ENCODE data around the gene CAPZA2.

The CAPZA2 gene

DNA sequence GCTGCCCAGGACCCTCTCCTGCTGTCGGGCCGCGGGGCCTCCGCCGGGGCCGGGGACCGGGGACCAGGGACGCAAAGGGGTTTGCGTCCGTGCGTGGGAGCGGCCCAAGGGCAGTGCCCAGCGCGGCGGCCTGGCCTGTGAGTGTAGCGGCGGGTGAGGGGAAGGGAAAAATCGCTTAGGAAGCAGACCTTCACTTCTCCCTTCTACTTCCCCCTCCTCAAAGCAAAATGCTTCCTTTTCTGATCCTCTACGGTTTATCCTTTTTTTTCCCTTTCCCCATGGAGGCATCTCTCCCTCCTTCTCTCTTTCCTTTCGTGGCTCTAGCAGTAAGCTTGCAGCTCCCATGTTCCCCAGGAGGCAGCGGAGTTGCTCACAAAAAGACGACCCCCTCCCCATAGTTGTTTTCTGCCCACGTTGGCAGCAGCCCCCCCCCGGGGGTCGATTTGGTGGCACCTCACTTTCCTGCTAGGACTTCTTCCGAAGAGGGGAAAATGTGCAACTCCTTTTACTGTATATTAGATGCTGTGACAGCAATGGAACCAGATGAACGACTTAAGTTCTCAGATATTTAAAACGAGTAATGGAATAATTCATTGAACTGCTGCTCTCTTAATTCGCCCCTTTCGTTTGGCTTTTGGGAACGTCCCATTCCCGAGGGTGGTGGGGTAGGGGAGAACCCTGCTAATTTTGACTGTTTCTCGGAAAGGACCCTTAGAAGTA, 724 bp downstream of the CAPZA2 start:
- no peak for DNase-seq (ENCODE audit: low read depth, low spot score)

DNA sequence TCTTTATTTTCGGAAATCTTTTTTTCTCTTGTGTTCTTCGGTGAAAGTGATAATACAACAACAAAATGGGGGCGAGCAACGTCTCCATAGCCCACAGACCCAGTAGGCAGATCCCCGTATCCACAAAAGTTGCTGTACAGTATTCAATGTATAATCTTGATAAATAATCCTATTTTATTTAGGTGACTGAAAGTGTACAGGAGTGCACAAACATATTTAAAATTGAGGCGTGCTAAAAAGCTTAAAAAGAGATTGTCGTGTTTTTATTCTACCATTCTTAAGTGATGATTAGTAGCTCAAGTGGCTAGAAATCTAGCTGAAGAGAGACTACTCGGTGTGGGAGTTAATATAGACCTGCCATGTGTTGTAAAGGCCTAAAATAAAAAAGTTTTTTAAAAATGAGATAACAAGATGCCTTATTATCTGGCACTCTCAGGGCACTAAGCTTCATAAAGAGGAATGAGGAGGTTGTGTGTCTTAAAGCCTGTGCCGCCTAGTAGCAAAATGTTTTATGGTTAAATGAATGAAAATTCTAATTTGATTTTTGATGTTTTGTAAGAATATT, 1.6 kb downstream of the CAPZA2 start:
- no peak for DNase-seq (ENCODE audit: low read depth, low spot score)

DNA sequence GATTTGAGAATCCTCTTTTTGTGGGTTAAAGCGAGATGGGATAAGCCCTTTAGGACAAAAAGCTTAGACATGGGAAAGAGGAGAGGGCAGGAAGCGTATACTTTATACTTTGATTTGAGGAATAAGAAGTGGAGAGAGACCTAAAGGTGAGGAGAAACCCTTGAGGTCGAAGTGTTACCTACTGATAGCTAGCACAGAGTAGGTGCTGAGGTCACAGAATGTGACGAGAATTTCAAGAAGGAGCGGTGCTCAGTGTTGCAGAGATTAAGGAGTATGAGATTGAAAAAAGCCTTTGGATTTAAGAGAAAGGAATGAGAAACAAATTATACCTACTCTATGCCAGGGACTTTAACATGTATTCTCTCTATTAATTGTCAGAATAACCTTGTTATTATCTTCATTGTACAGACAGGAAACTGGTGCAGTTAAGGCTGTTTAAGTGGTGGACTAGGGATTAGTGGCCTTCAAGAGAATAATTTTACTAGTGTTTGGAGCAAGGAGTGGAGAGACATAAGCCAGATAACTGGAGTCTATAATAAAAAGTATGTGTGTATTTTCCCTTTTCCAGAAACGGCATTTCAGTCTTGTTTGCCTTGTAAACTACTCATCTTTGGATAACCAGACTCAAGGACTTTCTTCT, 8.8 kb downstream of the CAPZA2 start:
- no peak for DNase-seq (ENCODE audit: low read depth, low spot score)

DNA sequence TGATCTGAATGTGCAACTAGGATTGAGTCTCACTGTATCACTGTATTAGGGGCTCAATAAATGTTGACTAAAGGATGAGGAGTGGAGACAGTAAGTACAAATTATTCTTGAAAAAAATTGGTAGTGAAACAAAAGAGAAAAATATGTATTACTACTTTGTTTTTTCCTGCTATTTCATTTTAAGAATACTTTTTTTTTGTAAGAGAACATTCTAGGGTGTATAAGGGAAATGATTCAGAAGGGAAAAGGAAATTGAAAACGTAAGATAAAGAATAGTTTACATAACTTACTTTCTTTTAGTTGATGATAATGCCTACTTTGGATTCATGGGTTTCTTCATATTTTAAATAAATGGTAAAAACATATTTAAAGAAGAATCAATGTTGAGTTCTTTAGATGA, 9.6 kb downstream of the CAPZA2 start:
- DNase-seq (ENCODE audit: low read depth, low spot score) = no peak

DNA sequence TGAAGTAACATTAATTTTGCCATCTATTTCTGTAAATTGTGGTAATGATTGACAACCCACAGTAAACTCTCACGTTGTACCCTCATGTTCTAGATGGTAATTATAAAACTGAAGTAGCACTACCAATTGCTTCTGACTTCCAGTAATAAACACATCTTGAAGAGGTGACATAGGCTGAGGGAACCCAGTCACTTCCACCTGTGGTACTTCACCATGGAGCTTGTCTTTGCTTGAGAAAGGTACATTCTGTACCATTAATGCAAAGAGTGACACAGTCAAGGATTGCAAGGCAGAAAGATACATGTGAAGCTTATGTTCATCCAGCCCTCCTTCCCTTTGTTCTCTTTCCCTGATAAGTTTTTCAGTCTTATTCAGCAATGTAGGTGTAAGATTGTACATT, 11.2 kb downstream of the CAPZA2 start:
- DNase-seq (ENCODE audit: low read depth, low spot score) = no peak

DNA sequence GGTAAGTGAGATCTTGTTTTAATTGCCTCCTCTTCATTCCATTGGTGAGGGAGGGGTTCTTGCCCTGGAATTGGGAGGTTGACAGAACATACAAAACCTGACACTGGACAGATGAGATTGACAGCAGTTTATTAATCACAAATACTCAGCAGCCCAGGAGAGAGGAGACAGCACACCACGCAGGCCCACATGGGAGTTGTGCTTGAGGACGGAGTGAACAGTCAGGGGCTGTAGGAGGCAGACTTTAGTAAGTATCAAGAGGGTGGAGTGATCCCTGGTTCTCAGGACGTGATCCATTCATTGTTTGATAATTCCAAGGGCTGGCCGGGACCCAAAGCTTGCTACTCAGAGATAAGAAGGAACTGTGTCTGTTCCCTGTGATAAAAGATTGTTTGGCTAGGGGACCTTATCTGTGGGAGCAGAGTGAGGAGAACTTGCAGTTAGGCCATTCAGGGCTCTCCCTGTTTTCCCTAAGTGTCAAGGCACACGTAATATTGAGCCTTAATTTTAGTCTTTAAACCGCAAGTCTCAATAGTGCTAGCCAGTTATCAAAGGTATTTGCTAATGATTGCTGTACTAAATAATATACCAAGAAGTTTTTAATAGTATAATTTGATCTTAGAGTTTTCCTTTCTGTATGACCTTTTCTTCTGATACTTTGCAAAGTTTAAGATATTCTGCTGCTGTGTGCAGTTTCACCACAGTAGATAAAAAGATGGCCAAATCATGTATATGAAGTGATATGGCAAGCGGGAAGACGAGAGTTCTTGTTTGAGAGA, 14.5 kb downstream of the CAPZA2 start:
- DNase-seq (ENCODE audit: low read depth, low spot score) = no peak

DNA sequence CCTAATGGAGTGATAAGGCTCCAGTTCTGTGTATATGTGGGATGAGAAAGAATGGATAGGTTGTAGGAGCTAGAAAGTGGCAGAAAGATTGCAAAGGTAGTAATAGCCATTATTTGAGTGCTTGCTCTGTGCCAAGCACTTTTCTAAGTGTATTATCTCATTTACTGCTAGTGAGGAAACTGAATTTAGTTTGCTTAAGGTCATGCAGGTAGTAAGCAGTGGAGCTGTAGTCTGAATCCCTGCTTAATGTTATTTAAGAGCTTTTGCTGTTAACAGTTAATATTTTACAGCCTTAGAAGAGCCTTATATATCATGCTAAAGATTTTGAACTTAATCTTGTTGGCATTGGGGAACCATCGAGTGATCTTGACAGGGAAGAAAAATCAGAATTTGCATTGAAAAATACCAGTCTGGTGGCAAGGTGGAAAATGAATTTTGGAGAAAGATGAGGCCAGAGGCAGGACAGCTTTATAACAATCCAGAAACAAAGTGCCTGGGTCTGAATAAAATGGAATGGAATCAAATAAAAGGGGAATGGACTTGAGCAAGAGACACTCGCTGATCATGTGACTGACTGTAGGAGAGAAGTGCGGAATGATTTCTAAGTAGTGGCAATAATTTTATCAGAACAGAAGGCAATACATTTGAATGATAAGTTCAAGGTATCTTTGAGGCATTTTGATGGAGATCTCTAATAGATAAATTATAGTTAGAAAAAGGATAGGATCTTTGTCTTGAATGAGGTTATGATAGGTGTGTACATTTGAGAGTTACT, 15.2 kb downstream of the CAPZA2 start:
- DNase-seq (ENCODE audit: low read depth, low spot score) = no peak

DNA sequence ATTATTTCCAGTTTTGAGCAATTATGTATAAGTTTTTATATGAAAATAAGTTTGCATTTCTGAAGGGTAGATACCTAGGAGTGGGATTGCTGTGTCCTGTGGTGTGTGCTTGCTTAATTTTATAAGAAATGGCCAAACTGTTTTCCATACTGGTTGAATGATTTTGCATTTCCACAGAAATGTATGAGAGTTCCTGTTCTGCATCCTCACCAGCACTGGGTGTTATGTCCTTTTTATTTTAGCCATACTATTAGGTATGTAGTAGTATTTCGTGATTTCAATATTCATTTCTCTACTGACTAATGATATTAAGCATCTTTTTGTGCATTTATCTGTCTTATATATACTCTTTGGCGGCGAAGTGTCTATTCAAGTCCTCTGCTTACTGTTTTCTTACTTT, 22.3 kb downstream of the CAPZA2 start:
- no peak for DNase-seq (ENCODE audit: low read depth, low spot score)

DNA sequence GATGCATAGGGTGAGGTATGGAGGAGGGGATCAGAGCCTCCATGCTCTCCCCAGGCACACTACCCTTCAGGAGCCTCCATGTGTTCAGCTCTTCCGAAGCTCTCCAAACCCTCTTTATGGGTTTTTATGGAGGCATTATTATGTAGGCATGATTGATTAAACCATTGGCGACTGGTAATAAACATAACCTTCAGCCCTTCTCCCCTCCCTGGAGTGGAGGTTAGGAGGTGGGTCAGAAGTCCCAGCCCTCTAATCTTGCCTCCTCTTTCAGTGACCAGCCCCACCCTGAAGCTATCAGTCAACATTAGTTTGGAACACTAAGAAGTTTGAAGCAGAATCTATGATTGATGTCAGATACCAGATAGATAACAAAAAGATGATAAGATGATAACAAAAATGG, 23.3 kb downstream of the CAPZA2 start:
- DNase-seq (ENCODE audit: low read depth, low spot score) = no peak

DNA sequence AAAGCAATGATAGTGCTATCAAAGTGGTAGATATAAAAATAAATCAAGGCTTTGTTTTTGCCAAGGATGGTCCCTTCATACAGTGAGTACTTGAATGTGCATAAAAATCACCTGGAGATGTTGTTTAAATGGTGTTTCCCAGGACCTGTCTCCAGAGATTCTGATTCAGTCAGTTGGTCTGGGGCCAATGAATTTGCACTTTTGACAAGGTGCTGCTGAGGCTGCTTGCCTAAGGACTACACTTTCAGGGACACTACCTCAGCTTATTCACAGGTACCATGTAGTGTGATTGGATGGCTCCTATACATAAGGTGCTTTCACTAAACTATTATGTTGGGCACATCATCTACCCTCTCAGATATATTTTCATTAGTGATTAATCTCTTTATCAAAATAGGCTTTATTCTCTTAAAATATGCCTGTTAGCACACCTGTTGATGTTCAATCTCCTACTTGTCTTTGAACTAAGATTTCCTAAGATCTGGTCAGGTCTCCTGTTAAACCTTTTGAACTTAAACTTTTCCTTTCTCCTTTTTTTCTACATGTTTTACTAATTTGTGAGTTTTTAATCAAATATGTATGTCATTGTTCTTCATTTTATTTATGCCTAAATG, 24.3 kb downstream of the CAPZA2 start:
- DNase-seq (ENCODE audit: low read depth, low spot score) = no peak

DNA sequence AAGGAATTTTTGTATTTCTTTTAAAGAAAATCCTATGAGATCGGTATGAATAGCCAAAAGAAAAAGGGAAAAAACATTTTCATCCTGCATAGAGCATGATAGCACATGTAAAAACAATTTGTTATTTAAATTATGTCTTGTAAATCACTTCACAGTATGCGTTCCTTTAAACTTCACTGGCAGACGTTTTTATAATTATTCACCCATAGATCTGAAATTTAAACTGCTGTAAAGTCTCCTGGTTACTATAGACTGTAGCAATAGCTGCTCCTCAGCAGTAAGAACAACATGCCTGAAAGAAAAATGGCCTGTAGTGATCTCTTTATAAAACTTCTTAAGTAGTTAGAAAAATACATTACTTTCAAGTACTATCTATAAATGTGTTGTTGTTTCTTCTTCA, 26.5 kb downstream of the CAPZA2 start:
- DNase-seq (ENCODE audit: low read depth, low spot score) = no peak

DNA sequence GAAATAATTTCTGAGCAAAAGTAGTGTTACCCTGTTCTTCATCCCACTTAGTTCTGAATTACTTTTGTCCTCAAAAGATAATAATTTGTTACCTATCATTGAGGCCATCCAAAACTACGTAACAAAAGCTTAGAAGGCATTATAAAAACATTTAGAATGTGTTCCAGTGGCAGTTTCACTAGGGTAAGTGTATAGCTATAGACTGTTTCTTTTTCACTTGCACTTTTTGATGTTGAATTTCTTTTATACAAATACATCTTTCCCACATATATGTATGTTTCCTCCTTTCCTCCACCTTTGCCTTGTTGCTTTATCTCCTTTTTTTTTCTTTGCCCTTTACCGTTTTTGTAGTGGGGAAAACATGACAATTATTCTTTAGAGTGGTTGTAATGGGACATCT, 33.5 kb downstream of the CAPZA2 start:
- DNase-seq (ENCODE audit: low read depth, low spot score) = no peak

DNA sequence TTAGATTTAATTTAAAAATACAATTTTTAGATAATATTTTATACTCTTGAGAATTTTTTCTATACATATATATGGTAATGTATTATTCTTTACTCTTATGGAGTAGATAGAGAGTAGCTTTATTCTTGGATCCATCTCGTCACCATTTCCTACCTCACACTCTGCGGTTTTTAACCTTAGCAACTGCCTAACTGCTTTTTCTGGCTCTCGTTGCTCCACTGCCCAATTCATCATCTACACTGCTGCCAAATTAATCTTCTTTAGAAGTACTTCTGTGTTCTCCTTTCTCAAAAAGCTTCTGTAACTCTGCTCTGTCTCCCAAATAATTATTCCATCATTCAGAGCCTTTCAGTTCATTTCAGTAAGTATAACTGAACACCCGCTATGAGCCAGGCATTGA, 35.3 kb downstream of the CAPZA2 start:
- no peak for DNase-seq (ENCODE audit: low read depth, low spot score)

DNA sequence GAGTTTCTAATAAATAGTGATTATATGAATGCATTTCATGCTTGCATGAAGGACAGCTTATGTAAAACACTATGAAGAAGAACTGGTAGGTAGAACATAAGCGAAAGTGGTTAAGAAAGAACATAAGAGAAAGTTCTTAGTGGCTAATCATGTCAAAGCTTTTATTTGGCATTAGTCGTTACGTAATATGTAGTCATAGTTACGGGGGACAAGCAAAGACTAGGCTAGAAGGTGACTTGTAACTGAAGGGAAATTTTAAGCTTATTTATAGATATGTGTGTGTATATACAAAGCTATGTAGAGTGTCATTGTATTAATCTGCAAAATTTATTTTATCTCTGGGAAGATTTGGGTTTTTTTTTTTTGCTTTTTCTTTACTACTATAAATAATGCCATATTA, 36.9 kb downstream of the CAPZA2 start:
- no peak for DNase-seq (ENCODE audit: low read depth, low spot score)

DNA sequence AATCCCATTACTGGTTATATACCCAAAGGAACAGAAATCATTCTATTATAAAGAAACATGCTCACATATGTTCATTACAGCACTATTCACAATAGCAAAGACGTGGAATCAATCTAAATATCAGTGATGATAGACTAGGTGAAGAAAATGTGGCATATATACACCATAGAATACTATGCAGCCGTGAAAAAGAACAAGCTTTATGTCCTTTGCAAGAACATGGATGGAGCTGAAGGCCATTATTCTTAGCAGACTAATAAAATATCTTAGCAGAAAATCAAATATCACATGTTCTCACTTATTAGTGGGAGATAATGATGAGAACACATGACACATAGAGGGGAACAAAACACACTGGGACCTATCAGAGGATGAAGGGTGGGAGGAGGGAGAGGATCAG, 38.8 kb downstream of the CAPZA2 start:
- DNase-seq (ENCODE audit: low read depth, low spot score) = no peak

DNA sequence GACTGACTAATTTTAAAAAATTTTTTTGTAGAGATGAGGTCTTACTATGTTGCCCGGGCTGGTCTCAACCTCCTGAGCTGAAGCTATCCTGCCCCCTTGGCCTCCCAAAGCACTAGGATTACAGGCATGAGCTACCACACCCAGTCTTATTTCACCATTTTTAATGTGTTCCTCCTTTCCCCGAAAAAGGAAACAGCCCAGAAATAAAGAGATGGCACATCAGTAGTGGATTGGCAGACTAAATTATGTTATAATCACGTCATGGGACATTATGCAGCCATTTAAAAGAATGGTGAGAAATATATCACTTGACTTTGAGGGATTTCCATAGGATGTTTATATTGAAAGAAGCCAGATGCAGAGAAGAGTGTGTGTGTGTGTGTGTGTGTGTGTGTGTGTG, 40.5 kb downstream of the CAPZA2 start:
- no peak for DNase-seq (ENCODE audit: low read depth, low spot score)

DNA sequence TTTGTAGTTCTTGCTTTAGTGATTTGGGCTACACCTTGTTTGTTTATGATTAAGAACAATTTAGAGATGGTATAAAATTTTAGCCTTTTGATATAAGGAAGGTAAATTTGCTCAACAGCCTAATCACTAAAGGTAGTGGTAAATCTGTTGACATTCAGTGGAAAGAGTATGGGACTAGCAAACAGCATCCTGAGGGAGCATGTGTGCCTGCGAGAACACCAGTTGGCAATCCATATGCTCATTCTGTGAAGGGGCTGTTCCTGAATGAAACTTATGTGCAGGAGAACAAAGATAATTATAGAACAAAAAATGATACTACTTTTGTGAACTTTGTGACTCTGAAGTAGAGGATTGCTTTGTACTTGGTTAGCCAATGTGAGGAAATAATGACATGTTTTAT, 44.0 kb downstream of the CAPZA2 start:
- no peak for DNase-seq (ENCODE audit: low read depth, low spot score)

DNA sequence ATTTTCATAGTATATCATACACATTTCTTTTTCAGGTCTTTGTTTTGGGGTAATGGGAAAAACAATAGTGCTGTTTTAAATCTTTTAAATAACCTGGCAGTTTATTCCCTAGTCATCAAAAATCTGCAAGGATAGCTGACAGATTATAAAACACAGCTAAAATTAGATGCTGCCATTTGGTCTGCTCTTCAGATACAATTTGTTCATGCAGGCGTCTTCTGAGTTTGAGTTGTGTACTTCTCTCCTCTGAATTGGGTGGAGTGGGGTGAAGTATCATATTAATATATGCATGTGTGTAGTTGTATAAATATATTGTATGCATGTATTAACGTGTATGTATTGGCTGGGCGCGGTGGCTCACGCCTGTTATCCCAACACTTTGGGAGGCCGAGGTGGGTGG, 48.0 kb downstream of the CAPZA2 start:
- DNase-seq (ENCODE audit: low read depth, low spot score) = no peak

DNA sequence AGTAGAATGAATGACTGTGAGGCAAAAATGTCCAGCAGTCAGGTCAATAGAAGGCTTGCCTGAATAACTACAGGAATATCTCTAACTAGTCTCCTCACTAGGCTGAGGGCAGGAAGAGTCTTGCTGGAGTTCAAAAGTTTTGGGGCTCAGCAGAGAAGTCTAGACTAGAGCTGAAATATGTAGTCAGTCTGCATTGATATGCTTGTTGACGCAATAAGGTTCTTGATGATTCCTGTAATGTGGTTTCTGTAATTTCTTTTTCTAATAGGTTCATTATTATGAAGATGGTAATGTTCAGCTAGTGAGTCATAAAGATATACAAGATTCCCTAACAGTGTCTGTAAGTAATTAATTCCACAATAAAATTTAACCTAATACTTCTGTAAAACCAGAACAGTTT, 49.4 kb downstream of the CAPZA2 start:
- DNase-seq (ENCODE audit: low read depth, low spot score) = no peak

DNA sequence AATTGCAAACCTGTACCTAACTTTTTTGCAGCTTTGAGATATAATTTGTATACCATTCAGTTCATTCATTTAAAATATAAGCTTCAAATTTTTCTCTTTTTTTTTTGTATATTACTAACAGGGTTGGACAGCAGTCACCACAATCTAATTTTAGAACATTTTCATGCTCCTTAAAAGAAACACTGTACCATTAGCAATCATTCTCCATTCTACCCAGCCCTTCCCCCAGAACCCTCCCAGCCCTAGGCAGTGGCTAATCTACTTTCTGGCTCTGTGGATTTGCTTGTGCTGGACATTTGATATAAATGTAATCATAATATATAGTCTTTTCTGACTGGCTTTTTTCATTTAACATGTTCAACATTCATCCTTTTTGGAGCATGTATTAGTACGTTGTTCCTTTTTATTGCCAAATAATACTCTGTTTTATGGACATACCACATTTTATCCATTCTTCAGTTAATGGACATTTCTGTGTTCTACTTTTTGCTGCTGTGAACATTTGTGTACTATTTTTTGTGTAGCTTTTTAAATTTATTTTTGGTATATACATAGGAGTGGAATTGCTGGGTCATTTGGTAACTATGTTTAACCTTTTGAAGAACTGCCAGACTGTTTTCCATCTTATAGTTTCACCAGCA, 50.0 kb downstream of the CAPZA2 start:
- DNase-seq (ENCODE audit: low read depth, low spot score) = no peak

DNA sequence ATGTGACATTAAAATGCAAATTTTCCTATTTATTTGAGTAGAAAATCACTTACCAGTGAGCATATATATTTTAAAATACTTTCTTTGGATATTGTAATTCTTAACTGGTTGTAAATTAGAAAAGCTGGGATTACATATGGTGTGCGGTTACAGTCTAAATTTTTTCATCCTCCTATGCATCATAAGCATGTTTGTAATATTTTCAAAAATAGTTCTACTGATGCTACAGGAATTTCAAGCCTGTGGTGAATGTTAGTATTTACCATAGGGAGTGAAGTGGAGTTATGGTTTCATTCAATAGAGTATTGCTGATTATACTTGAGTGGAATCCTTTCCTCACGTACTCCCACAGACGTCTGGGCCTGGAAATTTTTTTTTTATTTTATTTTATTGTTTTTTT, 56.3 kb downstream of the CAPZA2 start:
- no peak for DNase-seq (ENCODE audit: low read depth, low spot score)

Data from brain pericyte (primary cell).